Endothelial cell of umbilical vein (primary cell): ENCODE data around the gene SEZ6L. TPM values are rescaled to one million over a fixed set of nuclear protein-coding genes. Genes with fewer than 3 reads are reported as not detected.

Experiments
- BruUV-seq: library from RNA; stranded (reverse); fragments of 400-500 nt; replicated peaks from 2 replicates; lab custom pipeline; 2021; lab: Mats Ljungman, UMichigan
- CTCF ChIA-PET: fragments of 300-600, 350-600 bp; sonication (Branson Sonifier 250); formaldehyde crosslinking; loops from one replicate; lab custom pipeline; 2021; ENCODE audit warnings: antibody characterized with exemption, inconsistent platforms; lab: Charles Lee
- POLR2A ChIA-PET: fragments of 300-600, 350-600 bp; sonication (Branson Sonifier 250); formaldehyde crosslinking; loops from one replicate; lab custom pipeline; 2021; ENCODE audit warnings: antibody characterized with exemption, inconsistent platforms; lab: Charles Lee
- DNase-seq: peaks from one replicate; pipeline ENCODE4 v3.0.0-alpha.2; 2011; ENCODE audit warnings: low read depth, low spot score
- FAIRE-seq: peaks from 2 replicates; lab custom pipeline; 2011; peaks lifted over from hg19 to GRCh38; lab: Jason Lieb, UNC
- H2AFZ ChIP-seq: 2 replicates; pipeline ENCODE4 v1.6.0; 2012; ENCODE audit warnings: low read depth, low read length, control low read depth, inconsistent platforms
- H3K27ac ChIP-seq: 2 replicates; pipeline ENCODE4 v1.5.1; 2011; ENCODE audit warnings: low read depth, mild to moderate bottlenecking, control low read depth, low read length, moderate library complexity; ENCODE audit not compliant: insufficient read depth
- H3K27me3 ChIP-seq, 2 experiments: 2 replicates each; pipeline versions ENCODE4 v1.6.0 to v1.6.1; 2011; ENCODE audit warnings: low read length in 2 of 2, mixed read lengths in 1 of 2; ENCODE audit not compliant: control insufficient read depth in 2 of 2, insufficient read depth in 2 of 2
- H3K36me3 ChIP-seq, 2 experiments: 2 replicates in 1 of 2; 3 replicates in 1 of 2; pipeline ENCODE4 v1.5.1; 2011; ENCODE audit warnings: low read length in 2 of 2, mild to moderate bottlenecking in 1 of 2, moderate library complexity in 1 of 2; ENCODE audit not compliant: control insufficient read depth in 2 of 2, insufficient read depth in 2 of 2; ENCODE audit errors: extremely low read depth in 1 of 2
- H3K4me1 ChIP-seq: 3 replicates; pipeline ENCODE4 v1.5.1; 2011; ENCODE audit warnings: mild to moderate bottlenecking, low read length; ENCODE audit not compliant: control insufficient read depth, insufficient read depth; ENCODE audit errors: extremely low read depth
- H3K4me2 ChIP-seq: 2 replicates; pipeline ENCODE4 v1.6.1; 2011; ENCODE audit warnings: low read length, control low read depth, mixed read lengths; ENCODE audit not compliant: insufficient read depth
- H3K4me3 ChIP-seq, 3 experiments: fragments of 200-600 bp in 1 of 3; sonication (generic), shearing (Covaris generic) in 1 of 3; replicated peaks in 1 of 3; 2 replicates each; pipeline ENCODE4 v1.5.1; 2011 to 2016; ENCODE audit warnings: control low read depth in 3 of 3, low read length in 3 of 3, mild to moderate bottlenecking in 2 of 3, inconsistent platforms in 1 of 3, low read depth in 1 of 3, moderate library complexity in 1 of 3; ENCODE audit not compliant: insufficient read depth in 1 of 3
- H3K79me2 ChIP-seq: 2 replicates; pipeline ENCODE4 v1.6.0; 2012; ENCODE audit warnings: low read length, inconsistent platforms; ENCODE audit not compliant: control insufficient read depth, insufficient read depth
- H3K9ac ChIP-seq: replicated peaks from 2 replicates; pipeline ENCODE3; 2011; ENCODE audit warnings: low read length, control low read depth; ENCODE audit not compliant: insufficient read depth; ENCODE audit errors: extremely low read depth
- H3K9me1 ChIP-seq: replicated peaks from 3 replicates; pipeline ENCODE4 v1.6.0; 2011; ENCODE audit warnings: mild to moderate bottlenecking, low read length; ENCODE audit not compliant: control insufficient read depth, insufficient read depth; ENCODE audit errors: extremely low read depth
- H3K9me3 ChIP-seq: replicated peaks from 2 replicates; pipeline ENCODE4 v1.5.1; 2012; ENCODE audit warnings: low read length, inconsistent platforms; ENCODE audit not compliant: control insufficient read depth, insufficient read depth
- H4K20me1 ChIP-seq: replicated peaks from 2 replicates; pipeline ENCODE3; 2011; ENCODE audit warnings: mild to moderate bottlenecking, low read length; ENCODE audit not compliant: control insufficient read depth, insufficient read depth; ENCODE audit errors: extremely low read depth
- EZH2 ChIP-seq: IDR thresholded peaks from 2 replicates; pipeline ENCODE4 v1.6.1; 2012; ENCODE audit warnings: borderline replicate concordance, low read depth, mild to moderate bottlenecking, moderate library complexity, low read length, inconsistent platforms; ENCODE audit not compliant: severe bottlenecking
- FOS ChIP-seq: IDR thresholded peaks from 2 replicates; pipeline ENCODE4 v1.6.1; 2011; ENCODE audit warnings: mild to moderate bottlenecking, low read length, moderate library complexity, borderline replicate concordance; ENCODE audit not compliant: insufficient read depth
- GATA2 ChIP-seq: IDR thresholded peaks from 2 replicates; pipeline ENCODE4 v1.7.0; 2011; ENCODE audit warnings: low read depth, mild to moderate bottlenecking, moderate library complexity, mixed read lengths, low read length; ENCODE audit not compliant: insufficient read length, insufficient read depth
- JUN ChIP-seq: IDR thresholded peaks from 2 replicates; pipeline ENCODE4 v1.6.1; 2011; ENCODE audit warnings: borderline replicate concordance, low read depth; ENCODE audit not compliant: insufficient read length, insufficient read depth
- MYC ChIP-seq: IDR thresholded peaks from one replicate; pipeline ENCODE4 v1.6.1; 2011; ENCODE audit warnings: mild to moderate bottlenecking, low read depth, low read length
- POLR2A ChIP-seq: IDR thresholded peaks from 2 replicates; pipeline ENCODE4 v1.6.1; 2012; ENCODE audit warnings: low read depth, mild to moderate bottlenecking, control low read depth, low read length
- POLR2AphosphoS5 ChIP-seq: IDR thresholded peaks from 2 replicates; pipeline ENCODE4 v1.6.1; 2012; ENCODE audit warnings: low read depth, mild to moderate bottlenecking, control low read depth, low read length, moderate library complexity; ENCODE audit not compliant: insufficient read depth
- dilution Hi-C: fragments of 300-500 bp; cut with MboI; formaldehyde crosslinking; loops from one replicate; pipeline ENCODE4 v1.15.0; 2019; ENCODE audit warnings: low sequenced_read_pairs; ENCODE audit not compliant: extremely low pct_ligation_motif_present
- intact Hi-C: fragments of 100-400 bp; cut with micrococcal nuclease; formaldehyde crosslinking; loops from one replicate; pipeline ENCODE4 v1.10.0; 2022
- polyA plus RNA-seq, 4 experiments: library from polyadenylated mRNA; depleted of rRNA in 3 of 4; stranded (reverse) in 3 of 4; unstranded in 1 of 4; fragments of >200 nt; gene quantifications; 2 replicates each; pipeline versions ENCODE4 v1.2.1 to v1.2.3, GENCODE V29; 2011 to 2012; ENCODE audit warnings: missing spikeins in 1 of 4
- total RNA-seq: library from RNA; stranded (reverse); gene quantifications from 2 replicates; pipeline ENCODE4 v1.2.3, GENCODE V29; 2021
- TF ChIP-seq, protein P1 (sequence below), 2 donors: IDR thresholded peaks; 1 replicate in 1 of 2; 2 replicates in 1 of 2; pipeline ENCODE4 v1.5.1; 2011; ENCODE audit warnings: low read length in 2 of 2, mild to moderate bottlenecking in 2 of 2, moderate library complexity in 2 of 2, control low read depth in 1 of 2, inconsistent platforms in 1 of 2, low read depth in 1 of 2; ENCODE audit not compliant: insufficient read depth in 1 of 2; ENCODE audit errors: extremely low read depth in 1 of 2
- TF ChIP-seq, protein P2 (sequence below): IDR thresholded peaks from 2 replicates; pipeline ENCODE4 v1.6.1; 2011; ENCODE audit not compliant: insufficient read depth, insufficient read length

The SEZ6L gene
- total and polyA plus RNA-seq, 2 donors (not counting 3 experiments of a cell fraction or from before 2014, with no cell fraction given), result not detected

DNA sequence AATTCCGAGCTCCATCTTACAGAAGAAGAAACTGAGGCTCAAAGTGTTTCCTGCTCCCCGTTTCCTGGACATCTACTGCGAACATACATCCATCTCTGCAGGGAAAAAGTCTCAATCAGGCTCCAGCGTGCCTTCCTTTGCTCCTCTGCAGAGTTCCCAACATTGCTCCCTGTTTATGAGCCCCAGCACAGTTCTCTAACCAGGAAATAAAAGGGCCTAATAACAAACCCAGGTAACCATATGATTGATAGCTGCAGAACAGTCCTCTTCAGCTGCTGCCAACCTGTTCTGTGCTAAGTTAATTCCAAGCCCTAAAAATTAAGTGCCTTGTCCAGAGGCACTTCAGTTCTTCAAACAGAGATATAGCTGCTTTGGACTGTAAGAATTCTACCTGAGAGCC, 154.9 kb downstream of the SEZ6L start:
- Histone ChIP-seq H2AFZ (no peak overlapping the region), H4K20me1 (no peaks in the 10 kb centered on the region), H3K27me3 (no peaks in the 10 kb centered on the region), H3K9me3 (no peaks in the 10 kb centered on the region), H3K9ac (no peak overlapping the region), H3K27ac (no peak overlapping the region), H3K9me1 (no peaks in the 10 kb centered on the region), H3K36me3 (no peaks in the 10 kb centered on the region), H3K4me1 (no peaks in the 10 kb centered on the region), H3K79me2 (no peaks in the 10 kb centered on the region), H3K4me2 (no peak overlapping the region), H3K4me3 (no peak overlapping the region)
- intact Hi-C loops, result no loop called here
- no TSS peak for BruUV-seq
- ChIA-PET CTCF (no interaction called here), POLR2A (no interaction called here)
- TF ChIP-seq, protein P1, sequence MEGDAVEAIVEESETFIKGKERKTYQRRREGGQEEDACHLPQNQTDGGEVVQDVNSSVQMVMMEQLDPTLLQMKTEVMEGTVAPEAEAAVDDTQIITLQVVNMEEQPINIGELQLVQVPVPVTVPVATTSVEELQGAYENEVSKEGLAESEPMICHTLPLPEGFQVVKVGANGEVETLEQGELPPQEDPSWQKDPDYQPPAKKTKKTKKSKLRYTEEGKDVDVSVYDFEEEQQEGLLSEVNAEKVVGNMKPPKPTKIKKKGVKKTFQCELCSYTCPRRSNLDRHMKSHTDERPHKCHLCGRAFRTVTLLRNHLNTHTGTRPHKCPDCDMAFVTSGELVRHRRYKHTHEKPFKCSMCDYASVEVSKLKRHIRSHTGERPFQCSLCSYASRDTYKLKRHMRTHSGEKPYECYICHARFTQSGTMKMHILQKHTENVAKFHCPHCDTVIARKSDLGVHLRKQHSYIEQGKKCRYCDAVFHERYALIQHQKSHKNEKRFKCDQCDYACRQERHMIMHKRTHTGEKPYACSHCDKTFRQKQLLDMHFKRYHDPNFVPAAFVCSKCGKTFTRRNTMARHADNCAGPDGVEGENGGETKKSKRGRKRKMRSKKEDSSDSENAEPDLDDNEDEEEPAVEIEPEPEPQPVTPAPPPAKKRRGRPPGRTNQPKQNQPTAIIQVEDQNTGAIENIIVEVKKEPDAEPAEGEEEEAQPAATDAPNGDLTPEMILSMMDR (IDR thresholded peaks at IDR 0.05; ENCODE audit: extremely low read depth in 1 of 2, insufficient read depth in 1 of 2, low read depth in 1 of 2, low read length in 2 of 2), result no peak
- TF ChIP-seq FOS, result no peak
- no peak for TF ChIP-seq JUN
- TF ChIP-seq, protein P2, sequence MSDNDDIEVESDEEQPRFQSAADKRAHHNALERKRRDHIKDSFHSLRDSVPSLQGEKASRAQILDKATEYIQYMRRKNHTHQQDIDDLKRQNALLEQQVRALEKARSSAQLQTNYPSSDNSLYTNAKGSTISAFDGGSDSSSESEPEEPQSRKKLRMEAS, result no peak
- TF ChIP-seq GATA2, result no peak
- no peak for TF ChIP-seq POLR2A
- no peak for TF ChIP-seq POLR2AphosphoS5
- TF ChIP-seq EZH2, result no peak
- TF ChIP-seq MYC, result no peak
- dilution Hi-C loops, result no loop called here
- FAIRE-seq (no peak), DNase-seq (no peak)
